H1 (cell line): ENCODE measurements around the gene AAR2. TPM values are rescaled to one million over a fixed set of nuclear protein-coding genes. Genes with fewer than 3 reads are reported as not detected.

Experiments
- CTCF ChIA-PET: fragments of 300-600 bp; sonication (Branson Sonifier 250); formaldehyde crosslinking; loops from one replicate; lab custom pipeline; 2021; ENCODE audit not compliant: partially characterized antibody; lab: Charles Lee
- POLR2A ChIA-PET: fragments of 300-600 bp; sonication (Branson Sonifier 250); formaldehyde crosslinking; loops from one replicate; lab custom pipeline; 2021; ENCODE audit warnings: inconsistent platforms; ENCODE audit not compliant: partially characterized antibody; lab: Charles Lee
- DNase-seq, 2 experiments: peaks; one replicate each; pipeline versions ENCODE4 v3.0.0 to v3.0.0-alpha.2; 2010 to 2022; ENCODE audit warnings: low spot score in 2 of 2, low read depth in 1 of 2, mixed read lengths in 1 of 2
- FAIRE-seq: peaks from 2 replicates; lab custom pipeline; 2011; peaks lifted over from hg19 to GRCh38; lab: Jason Lieb, UNC
- H2AFZ ChIP-seq: 2 replicates; pipeline ENCODE4 v1.8.1; 2012; ENCODE audit warnings: low read length, inconsistent platforms
- H2AK5ac ChIP-seq: 2 replicates; pipeline ENCODE4 v1.6.1; 2013; ENCODE audit warnings: low read depth, low read length
- H2BK120ac ChIP-seq: replicated peaks from 2 replicates; pipeline ENCODE3; 2013; ENCODE audit warnings: low read depth, low read length, inconsistent platforms
- H2BK12ac ChIP-seq: 2 replicates; pipeline ENCODE4 v1.6.1; 2013; ENCODE audit warnings: low read depth, low read length
- H2BK15ac ChIP-seq: 2 replicates; pipeline ENCODE4 v1.6.1; 2013; ENCODE audit warnings: low read length
- H2BK20ac ChIP-seq: 2 replicates; pipeline ENCODE4 v1.6.1; 2013; ENCODE audit warnings: low read length
- H2BK5ac ChIP-seq: 2 replicates; pipeline ENCODE4 v1.6.1; 2013; ENCODE audit warnings: low read depth, low read length
- H3K14ac ChIP-seq: 2 replicates; pipeline ENCODE4 v1.6.1; 2013; ENCODE audit warnings: inconsistent platforms; ENCODE audit not compliant: insufficient read length
- H3K18ac ChIP-seq: 2 replicates; pipeline ENCODE4 v1.6.1; 2013; ENCODE audit warnings: low read length; ENCODE audit errors: extremely low read depth
- H3K23ac ChIP-seq: 2 replicates; pipeline ENCODE4 v1.6.1; 2013; ENCODE audit warnings: inconsistent platforms; ENCODE audit not compliant: insufficient read length
- H3K23me2 ChIP-seq: 2 replicates; pipeline ENCODE4 v1.6.1; 2013; ENCODE audit warnings: low read depth, low read length
- H3K27ac ChIP-seq: 2 replicates; pipeline ENCODE4 v1.6.1; 2011; ENCODE audit warnings: low read depth, low read length, inconsistent platforms
- H3K27me3 ChIP-seq, 4 experiments: replicated peaks in 1 of 4; 1 replicate in 1 of 4; 2 replicates in 3 of 4; pipeline versions ENCODE4 v1.6.1 to v1.8.1; 2011 to 2013; ENCODE audit warnings: low read length in 3 of 4, mild to moderate bottlenecking in 3 of 4, inconsistent platforms in 2 of 4, mixed read lengths in 2 of 4, moderate library complexity in 1 of 4; ENCODE audit not compliant: control insufficient read depth in 3 of 4, insufficient read depth in 3 of 4; ENCODE audit errors: extremely low read depth in 1 of 4
- H3K36me3 ChIP-seq, 4 experiments: 2 replicates each; pipeline versions ENCODE4 v1.6.1 to v1.8.1; 2011 to 2013; ENCODE audit warnings: mild to moderate bottlenecking in 4 of 4, low read length in 3 of 4, moderate library complexity in 2 of 4, control low read depth in 1 of 4, inconsistent platforms in 1 of 4; ENCODE audit not compliant: insufficient read depth in 4 of 4, control insufficient read depth in 2 of 4
- H3K4ac ChIP-seq: replicated peaks from 2 replicates; pipeline ENCODE3; 2013; ENCODE audit warnings: low read length, low read depth, mixed read lengths, inconsistent platforms; ENCODE audit not compliant: insufficient read length
- H3K4me1 ChIP-seq, 4 experiments: replicated peaks in 1 of 4; 1 replicate in 1 of 4; 2 replicates in 3 of 4; pipeline versions ENCODE4 v1.6.1 to v1.8.1; 2011 to 2013; ENCODE audit warnings: low read length in 3 of 4, inconsistent platforms in 2 of 4, mixed read lengths in 1 of 4; ENCODE audit not compliant: insufficient read depth in 4 of 4, control insufficient read depth in 3 of 4
- H3K4me2 ChIP-seq, 2 experiments: 2 replicates each; pipeline versions ENCODE4 v1.6.1 to v1.8.1; 2011 to 2013; ENCODE audit warnings: low read depth in 2 of 2, low read length in 2 of 2, control low read depth in 1 of 2, inconsistent platforms in 1 of 2, mild to moderate bottlenecking in 1 of 2; ENCODE audit not compliant: insufficient read depth in 1 of 2
- H3K4me3 ChIP-seq, 4 experiments: fragments of 200-600, 300-600 bp in 1 of 4; sonication (generic), shearing (Covaris generic), sonication (Bioruptor Twin) in 1 of 4; 2 replicates each; pipeline versions ENCODE4 v1.5.1 to v1.8.1; 2011 to 2016; ENCODE audit warnings: low read length in 4 of 4, low read depth in 3 of 4, control low read depth in 2 of 4, inconsistent platforms in 2 of 4, mild to moderate bottlenecking in 2 of 4, mixed read lengths in 1 of 4, moderate library complexity in 1 of 4; ENCODE audit not compliant: insufficient read depth in 2 of 4; ENCODE audit errors: extremely low read depth in 1 of 4
- H3K56ac ChIP-seq: replicated peaks from 2 replicates; pipeline ENCODE3; 2013; ENCODE audit warnings: low read depth, mild to moderate bottlenecking, mixed read lengths, low read length, inconsistent platforms; ENCODE audit not compliant: insufficient read length
- H3K79me1 ChIP-seq: 2 replicates; pipeline ENCODE4 v1.6.1; 2013; ENCODE audit warnings: low read depth, low read length, control low read depth
- H3K79me2 ChIP-seq, 2 experiments: 2 replicates each; pipeline versions ENCODE4 v1.6.1 to v1.8.1; 2012 to 2013; ENCODE audit warnings: low read length in 2 of 2, mild to moderate bottlenecking in 2 of 2, inconsistent platforms in 1 of 2; ENCODE audit not compliant: insufficient read depth in 2 of 2, control insufficient read depth in 1 of 2
- H3K9ac ChIP-seq, 4 experiments: replicated peaks in 1 of 4; 1 replicate in 1 of 4; 2 replicates in 3 of 4; pipeline versions ENCODE4 v1.6.1 to v1.8.1; 2011 to 2013; ENCODE audit warnings: low read depth in 3 of 4, low read length in 3 of 4, control low read depth in 2 of 4, mild to moderate bottlenecking in 2 of 4, moderate library complexity in 2 of 4, inconsistent platforms in 1 of 4; ENCODE audit errors: extremely low read depth in 1 of 4
- H3K9me3 ChIP-seq, 2 experiments: 2 replicates each; pipeline versions ENCODE4 v1.6.1 to v1.8.1; 2012 to 2013; ENCODE audit warnings: mild to moderate bottlenecking in 2 of 2, moderate library complexity in 2 of 2, control low read depth in 1 of 2, inconsistent platforms in 1 of 2, low read depth in 1 of 2, low read length in 1 of 2, mixed read lengths in 1 of 2; ENCODE audit not compliant: insufficient read depth in 2 of 2
- H4K20me1 ChIP-seq, 2 experiments: replicated peaks in 1 of 2; 2 replicates each; pipeline versions ENCODE3 to v1.8.1; 2011 to 2013; ENCODE audit warnings: inconsistent platforms in 2 of 2, low read length in 2 of 2, mild to moderate bottlenecking in 1 of 2; ENCODE audit not compliant: insufficient read depth in 2 of 2, control insufficient read depth in 1 of 2
- H4K5ac ChIP-seq: 2 replicates; pipeline ENCODE4 v1.6.1; 2013; ENCODE audit warnings: low read length, low read depth, mixed read lengths, inconsistent platforms; ENCODE audit not compliant: insufficient read length
- H4K8ac ChIP-seq: 2 replicates; pipeline ENCODE4 v1.8.0; 2013; ENCODE audit warnings: mild to moderate bottlenecking, moderate library complexity, low read length, inconsistent platforms; ENCODE audit not compliant: insufficient read depth; ENCODE audit errors: extremely low read depth
- H4K91ac ChIP-seq: replicated peaks from 2 replicates; pipeline ENCODE3; 2013; ENCODE audit warnings: low read length, mixed read lengths, inconsistent platforms; ENCODE audit not compliant: insufficient read length
- WGBS, 2 experiments: shearing (Covaris generic) in 1 of 2; methylation state at CpG; one replicate each; pipeline versions ENCODE4 v1.1.6 to v1.1.7; 2013 to 2015; ENCODE audit warnings: low lambda C conversion rate in 2 of 2, mixed read lengths in 2 of 2, inconsistent platforms in 1 of 2, low coverage in 1 of 2, missing lambda C conversion rate in 1 of 2; ENCODE audit not compliant: insufficient replicate concordance in 2 of 2, insufficient coverage in 1 of 2, insufficient read length in 1 of 2; ENCODE audit errors: extremely low coverage in 1 of 2, missing lambda C conversion rate in 1 of 2; 5-methylcytosine and 5-hydroxymethylcytosine counted together
- polyA plus RNA-seq, 7 experiments: library from polyadenylated mRNA; depleted of rRNA in 3 of 7; stranded (reverse) in 5 of 7; unstranded in 2 of 7; fragments of >200 nt in 5 of 7; fragments of 200-250 nt in 2 of 7; gene quantifications; 1 replicate in 5 of 7; 2 replicates in 1 of 7; 4 replicates in 1 of 7; pipeline versions ENCODE4 v1.2.1 to v1.2.3, GENCODE V29; 2011 to 2013; ENCODE audit warnings: missing spikeins in 2 of 7, mixed read lengths in 2 of 7
- total RNA-seq: library from RNA; stranded (reverse); fragmentation: NEBNext Ultra II Directional; extraction: Animal tissue kit (Norgen Biotek cat#: 25700); gene quantifications from 2 replicates; pipeline ENCODE4 v1.2.1, GENCODE V29; 2021
- TF ChIP-seq, protein P1 (sequence below), 3 experiments: IDR thresholded peaks; 1 replicate in 2 of 3; 2 replicates in 1 of 3; pipeline versions ENCODE4 v1.5.1 to v1.6.1; 2011; ENCODE audit warnings: low read length in 3 of 3, mild to moderate bottlenecking in 3 of 3, inconsistent platforms in 2 of 3, low read depth in 1 of 3, moderate library complexity in 1 of 3; ENCODE audit not compliant: insufficient read depth in 1 of 3; ENCODE audit errors: control extremely low read depth in 1 of 3

Gene AAR2
- total and polyA plus RNA-seq, 2 of the 8 experiments (the other 6 are each of a cell fraction or from before 2014, with no cell fraction given) = 25.5 to 36.1 TPM

DNA sequence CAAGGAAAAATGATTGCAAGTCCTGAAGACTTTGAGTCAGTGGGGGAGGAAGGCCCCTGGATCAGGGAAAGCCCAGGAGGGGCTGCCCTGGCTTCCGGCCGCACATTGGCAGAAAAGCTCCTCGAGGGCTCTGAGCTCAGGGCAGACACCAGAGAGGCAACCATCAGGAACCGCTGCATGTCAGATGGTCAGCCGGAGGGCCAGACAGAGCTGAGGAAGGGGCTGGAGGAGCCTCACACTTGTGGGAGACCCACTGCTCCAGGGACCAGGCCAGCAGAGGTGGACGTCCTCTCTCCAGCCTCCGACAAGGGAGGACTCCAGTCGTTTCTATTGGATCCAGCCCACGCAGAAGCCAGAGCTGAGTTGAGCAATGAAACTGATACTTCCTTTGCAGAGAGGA is 30.2 kb upstream of the AAR2 start:
- ChIA-PET CTCF (interaction anchor here (0.7 to 14.8 kb wide), 3 partner anchors 7 to 233 kb away, joined by 3 to 151 read pairs (median 4); no protein-coding TSS in a partner anchor), POLR2A (no interaction called here)
- no peak overlapping the region for H2BK15ac ChIP-seq
- no peak overlapping the region for H2BK120ac ChIP-seq
- H3K79me1 ChIP-seq = no peaks in the 10 kb centered on the region
- 91% methylated on average over 9 of the region's 9 CpGs; no CpG with 5 or more reads in 1 of the 2 experiments for WGBS, 2 experiments
- H3K14ac ChIP-seq = no peak overlapping the region
- peaks cover 0 to 3% of the 10 kb centered on the region in 2 experiments for H4K20me1 ChIP-seq
- H3K4ac ChIP-seq = no peak overlapping the region
- H3K56ac ChIP-seq = no peak overlapping the region
- H2AK5ac ChIP-seq = no peak overlapping the region
- no peak overlapping the region for H3K9ac ChIP-seq
- no peaks in the 10 kb centered on the region for H3K9me3 ChIP-seq
- no peak overlapping the region for H3K4me2 ChIP-seq
- no peaks in the 10 kb centered on the region for H3K4me1 ChIP-seq
- TF ChIP-seq, protein P1, sequence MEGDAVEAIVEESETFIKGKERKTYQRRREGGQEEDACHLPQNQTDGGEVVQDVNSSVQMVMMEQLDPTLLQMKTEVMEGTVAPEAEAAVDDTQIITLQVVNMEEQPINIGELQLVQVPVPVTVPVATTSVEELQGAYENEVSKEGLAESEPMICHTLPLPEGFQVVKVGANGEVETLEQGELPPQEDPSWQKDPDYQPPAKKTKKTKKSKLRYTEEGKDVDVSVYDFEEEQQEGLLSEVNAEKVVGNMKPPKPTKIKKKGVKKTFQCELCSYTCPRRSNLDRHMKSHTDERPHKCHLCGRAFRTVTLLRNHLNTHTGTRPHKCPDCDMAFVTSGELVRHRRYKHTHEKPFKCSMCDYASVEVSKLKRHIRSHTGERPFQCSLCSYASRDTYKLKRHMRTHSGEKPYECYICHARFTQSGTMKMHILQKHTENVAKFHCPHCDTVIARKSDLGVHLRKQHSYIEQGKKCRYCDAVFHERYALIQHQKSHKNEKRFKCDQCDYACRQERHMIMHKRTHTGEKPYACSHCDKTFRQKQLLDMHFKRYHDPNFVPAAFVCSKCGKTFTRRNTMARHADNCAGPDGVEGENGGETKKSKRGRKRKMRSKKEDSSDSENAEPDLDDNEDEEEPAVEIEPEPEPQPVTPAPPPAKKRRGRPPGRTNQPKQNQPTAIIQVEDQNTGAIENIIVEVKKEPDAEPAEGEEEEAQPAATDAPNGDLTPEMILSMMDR (IDR thresholded peaks at IDR 0.05; ENCODE audit: control extremely low read depth in 1 of 3, insufficient read depth in 1 of 3, low read depth in 1 of 3, low read length in 3 of 3) = no peak
- H3K36me3 ChIP-seq = no peaks in the 10 kb centered on the region
- H3K18ac ChIP-seq = no peak overlapping the region
- H4K8ac ChIP-seq = no peak overlapping the region
- H3K27ac ChIP-seq = no peak overlapping the region
- DNase-seq = no peak
- no peaks in the 10 kb centered on the region; the same call in 1 of the 2 replicates for H3K23me2 ChIP-seq
- H2BK5ac ChIP-seq = no peak overlapping the region
- no peak overlapping the region for H3K4me3 ChIP-seq
- H3K27me3 ChIP-seq = no peaks in the 10 kb centered on the region
- no peak for FAIRE-seq
- no peaks in the 10 kb centered on the region for H3K79me2 ChIP-seq
- H2BK12ac ChIP-seq = no peak overlapping the region
- H4K5ac ChIP-seq = no peak overlapping the region
- H4K91ac ChIP-seq = no peak overlapping the region
- no peak overlapping the region for H2BK20ac ChIP-seq
- H2AFZ ChIP-seq = no peak overlapping the region
- no peak overlapping the region for H3K23ac ChIP-seq
